Ovary (tissue), 3 donors: ENCODE data around the gene RND2.

ENCODE experiments used
- EP300 ChIP-seq: sonication (generic); formaldehyde crosslinking; IDR thresholded peaks from one replicate; pipeline ENCODE4 v1.6.1; 2017; ENCODE audit warnings: antibody characterized with exemption
- POLR2A ChIP-seq: fragments of 450-650 bp; IDR thresholded peaks from one replicate; pipeline ENCODE4 v1.6.1; 2017; ENCODE audit warnings: antibody characterized with exemption, mild to moderate bottlenecking, moderate library complexity
- TF ChIP-seq, protein P1 (sequence below), 3 donors: fragments of 450-650 bp in 2 of 3; fragments of 200-600 bp in 1 of 3; IDR thresholded peaks; one replicate each; pipeline versions ENCODE4 v1.5.1 to v1.8.0; 2016 to 2022; ENCODE audit warnings: antibody characterized with exemption in 3 of 3, mild to moderate bottlenecking in 1 of 3
- donor health status: DM: no; HTN: no; CAD: no.

DNA sequence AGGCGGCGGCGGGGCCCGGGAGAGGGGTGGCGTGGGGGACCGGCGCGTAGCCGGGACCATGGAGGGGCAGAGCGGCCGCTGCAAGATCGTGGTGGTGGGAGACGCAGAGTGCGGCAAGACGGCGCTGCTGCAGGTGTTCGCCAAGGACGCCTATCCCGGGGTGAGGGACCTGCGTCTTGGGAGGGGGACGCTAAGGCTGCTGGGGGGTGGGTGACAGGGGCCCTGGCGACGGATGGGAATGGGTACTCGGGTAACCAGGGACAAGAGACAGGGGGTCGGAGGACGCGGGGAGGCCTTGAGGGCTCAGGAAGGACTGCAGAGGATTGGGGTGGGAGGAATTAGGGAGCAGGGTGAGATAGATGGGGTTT is 243 bp downstream of the RND2 start:
- TF ChIP-seq, protein P1, sequence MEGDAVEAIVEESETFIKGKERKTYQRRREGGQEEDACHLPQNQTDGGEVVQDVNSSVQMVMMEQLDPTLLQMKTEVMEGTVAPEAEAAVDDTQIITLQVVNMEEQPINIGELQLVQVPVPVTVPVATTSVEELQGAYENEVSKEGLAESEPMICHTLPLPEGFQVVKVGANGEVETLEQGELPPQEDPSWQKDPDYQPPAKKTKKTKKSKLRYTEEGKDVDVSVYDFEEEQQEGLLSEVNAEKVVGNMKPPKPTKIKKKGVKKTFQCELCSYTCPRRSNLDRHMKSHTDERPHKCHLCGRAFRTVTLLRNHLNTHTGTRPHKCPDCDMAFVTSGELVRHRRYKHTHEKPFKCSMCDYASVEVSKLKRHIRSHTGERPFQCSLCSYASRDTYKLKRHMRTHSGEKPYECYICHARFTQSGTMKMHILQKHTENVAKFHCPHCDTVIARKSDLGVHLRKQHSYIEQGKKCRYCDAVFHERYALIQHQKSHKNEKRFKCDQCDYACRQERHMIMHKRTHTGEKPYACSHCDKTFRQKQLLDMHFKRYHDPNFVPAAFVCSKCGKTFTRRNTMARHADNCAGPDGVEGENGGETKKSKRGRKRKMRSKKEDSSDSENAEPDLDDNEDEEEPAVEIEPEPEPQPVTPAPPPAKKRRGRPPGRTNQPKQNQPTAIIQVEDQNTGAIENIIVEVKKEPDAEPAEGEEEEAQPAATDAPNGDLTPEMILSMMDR (IDR thresholded peaks at IDR 0.05) = no peak
- no peak for TF ChIP-seq POLR2A
- TF ChIP-seq EP300 = no peak
